SK-N-SH (cell line): Measurements from ENCODE around the gene SLC26A11. TPM values are rescaled to one million over a fixed set of nuclear protein-coding genes. Genes with fewer than 3 reads are reported as not detected.

ENCODE experiments used
- CTCF ChIA-PET: fragments of 300-600, 350-600 bp; formaldehyde crosslinking; extraction: SDS; loops from one replicate; lab custom pipeline; 2021; lab: Yijun Ruan, JAX
- POLR2A ChIA-PET: fragments of 350-600 bp; sonication (Branson Sonifier 250); formaldehyde crosslinking; extraction: SDS; loops from one replicate; lab custom pipeline; 2020; ENCODE audit warnings: antibody characterized with exemption, inconsistent platforms; lab: Yijun Ruan, JAX
- DNase-seq: peaks from one replicate; pipeline ENCODE4 v3.0.0; 2012
- H2AFZ ChIP-seq: fragments of 200-600 bp; sonication (generic); 2 replicates; pipeline ENCODE4 v1.8.1; 2016; ENCODE audit warnings: antibody characterized with exemption, mild to moderate bottlenecking, low read depth
- H3F3A ChIP-seq: fragments of 200-600 bp; sonication (generic); replicated peaks from 2 replicates; pipeline ENCODE3; 2016; ENCODE audit warnings: antibody characterized with exemption, mild to moderate bottlenecking; ENCODE audit not compliant: insufficient read depth
- H3K27ac ChIP-seq, 2 experiments: fragments of 200-500 bp in 1 of 2; fragments of 200-600 bp in 1 of 2; sonication (Bioruptor generic) in 1 of 2; sonication (generic), shearing (Covaris generic) in 1 of 2; 2 replicates each; pipeline versions ENCODE4 v1.5.1 to v1.6.1; 2014 to 2016; ENCODE audit warnings: low read depth in 2 of 2, inconsistent platforms in 1 of 2, low read length in 1 of 2, mild to moderate bottlenecking in 1 of 2, mixed read lengths in 1 of 2
- H3K27me3 ChIP-seq: fragments of 200-600 bp; sonication (generic), shearing (Covaris generic); 2 replicates; pipeline ENCODE4 v1.6.1; 2016; ENCODE audit warnings: mixed run types; ENCODE audit not compliant: insufficient read depth
- H3K36me3 ChIP-seq, 2 experiments: fragments of 200-500 bp in 1 of 2; fragments of 200-600 bp in 1 of 2; sonication (Bioruptor generic) in 1 of 2; sonication (generic) in 1 of 2; replicated peaks in 1 of 2; 2 replicates each; pipeline versions ENCODE3 to v1.5.1; 2014 to 2016; ENCODE audit warnings: low read length in 1 of 2, mild to moderate bottlenecking in 1 of 2; ENCODE audit not compliant: insufficient read depth in 2 of 2, control insufficient read depth in 1 of 2
- H3K4me1 ChIP-seq, 2 experiments: fragments of 200-500 bp in 1 of 2; fragments of 200-600 bp in 1 of 2; sonication (Bioruptor generic) in 1 of 2; sonication (generic), shearing (Covaris generic) in 1 of 2; 2 replicates each; pipeline versions ENCODE4 v1.5.1 to v1.6.1; 2014 to 2016; ENCODE audit warnings: low read depth in 1 of 2, low read length in 1 of 2, mixed run types in 1 of 2; ENCODE audit not compliant: insufficient read depth in 2 of 2, control insufficient read depth in 1 of 2
- H3K4me2 ChIP-seq: fragments of 200-600 bp; sonication (generic), shearing (Covaris generic); 2 replicates; pipeline ENCODE4 v1.6.1; 2017; ENCODE audit warnings: mixed run types
- H3K4me3 ChIP-seq, 2 experiments: fragments of 200-500 bp in 1 of 2; fragments of 200-600 bp in 1 of 2; sonication (Bioruptor generic) in 1 of 2; sonication (generic), shearing (Covaris generic) in 1 of 2; 2 replicates each; pipeline versions ENCODE4 v1.5.1 to v1.8.1; 2014 to 2016; ENCODE audit warnings: low read depth in 2 of 2, inconsistent platforms in 1 of 2, low read length in 1 of 2, mild to moderate bottlenecking in 1 of 2, mixed read lengths in 1 of 2, moderate library complexity in 1 of 2
- H3K79me2 ChIP-seq: fragments of 200-600 bp; sonication (generic); 2 replicates; pipeline ENCODE4 v1.8.1; 2017; ENCODE audit warnings: mild to moderate bottlenecking; ENCODE audit not compliant: insufficient read depth
- H3K9ac ChIP-seq: fragments of 200-600 bp; sonication (generic); 2 replicates; pipeline ENCODE4 v1.6.1; 2017; ENCODE audit warnings: mixed run types
- H3K9me2 ChIP-seq: fragments of 200-600 bp; sonication (generic); 2 replicates; pipeline ENCODE4 v1.6.1; 2017; ENCODE audit warnings: mixed run types
- H3K9me3 ChIP-seq: fragments of 200-600 bp; sonication (generic); 2 replicates; pipeline ENCODE4 v1.6.1; 2017; ENCODE audit warnings: mixed run types, mild to moderate bottlenecking, moderate library complexity
- H4K20me1 ChIP-seq: fragments of 200-600 bp; sonication (generic); 2 replicates; pipeline ENCODE4 v1.6.1; 2017; ENCODE audit warnings: mild to moderate bottlenecking, mixed run types; ENCODE audit not compliant: insufficient read depth
- CHD2 ChIP-seq: fragments of 150-350 bp; IDR thresholded peaks from 2 replicates; pipeline ENCODE4 v1.6.1; 2018; ENCODE audit warnings: low read length; ENCODE audit not compliant: partially characterized antibody
- EZH2phosphoT487 ChIP-seq: fragments of 200-600 bp; sonication (generic); IDR thresholded peaks from 2 replicates; pipeline ENCODE4 v1.6.1; 2017; ENCODE audit warnings: low read depth, mixed run types, mild to moderate bottlenecking, antibody characterized with exemption, moderate library complexity, borderline replicate concordance
- FOXM1 ChIP-seq: IDR thresholded peaks from 2 replicates; pipeline ENCODE4 v1.4.0; 2012; ENCODE audit warnings: low read depth, mild to moderate bottlenecking
- GABPA ChIP-seq: IDR thresholded peaks from 2 replicates; pipeline ENCODE4 v1.4.0; 2012; ENCODE audit warnings: low read depth, mild to moderate bottlenecking
- GATA2 ChIP-seq: sonication (generic); formaldehyde crosslinking; IDR thresholded peaks from 2 replicates; pipeline ENCODE4 v1.5.0; 2020; ENCODE audit warnings: mild to moderate bottlenecking, missing genetic modification reagents
- MEF2A ChIP-seq: IDR thresholded peaks from 2 replicates; pipeline ENCODE4 v1.4.0; 2012; ENCODE audit warnings: low read depth, borderline replicate concordance
- MXI1 ChIP-seq: IDR thresholded peaks from 2 replicates; pipeline ENCODE4 v1.6.1; 2012; ENCODE audit warnings: mild to moderate bottlenecking, low read depth, low read length, improper control_type of control experiment
- NFIC ChIP-seq: IDR thresholded peaks from 2 replicates; pipeline ENCODE4 v1.4.0; 2012; ENCODE audit warnings: borderline replicate concordance
- NRF1 ChIP-seq: IDR thresholded peaks from 2 replicates; pipeline ENCODE4 v1.6.1; 2012; ENCODE audit warnings: low read depth, mild to moderate bottlenecking, low read length
- RXRA ChIP-seq: IDR thresholded peaks from 2 replicates; pipeline ENCODE4 v1.4.0; 2012; ENCODE audit warnings: low read depth, mild to moderate bottlenecking, borderline replicate concordance
- SMC3 ChIP-seq: IDR thresholded peaks from 2 replicates; pipeline ENCODE4 v1.6.1; 2012; ENCODE audit warnings: low read depth, low read length, improper control_type of control experiment
- TAF1 ChIP-seq: IDR thresholded peaks from 2 replicates; pipeline ENCODE4 v1.6.1; 2012; ENCODE audit warnings: low read depth, mild to moderate bottlenecking, low read length, moderate library complexity, borderline replicate concordance
- TEAD4 ChIP-seq: IDR thresholded peaks from 2 replicates; pipeline ENCODE4 v1.4.0; 2012; ENCODE audit warnings: mild to moderate bottlenecking, borderline replicate concordance; ENCODE audit not compliant: insufficient read depth
- WGBS: methylation state at CpG from one replicate; pipeline ENCODE4 v1.1.6; 2017; ENCODE audit warnings: low lambda C conversion rate; 5-methylcytosine and 5-hydroxymethylcytosine counted together
- polyA plus RNA-seq, 3 experiments: library from polyadenylated mRNA; depleted of rRNA; stranded (reverse); fragments of >200 nt; gene quantifications; 2 replicates each; pipeline ENCODE4 v1.2.3, GENCODE V29; 2012
- TF ChIP-seq, protein P1 (sequence below): fragments of 150-350 bp; IDR thresholded peaks from 2 replicates; pipeline ENCODE4 v1.6.1; 2017; ENCODE audit warnings: antibody characterized with exemption, low read length, low read depth, borderline replicate concordance
- TF ChIP-seq, protein P2 (sequence below): IDR thresholded peaks from 2 replicates; pipeline ENCODE4 v1.4.0; 2012; ENCODE audit warnings: low read depth
- TF ChIP-seq, protein P3 (sequence below): IDR thresholded peaks from 2 replicates; pipeline ENCODE4; 2012
- TF ChIP-seq, protein P4 (sequence below): IDR thresholded peaks from 2 replicates; pipeline ENCODE4 v1.4.0; 2012; ENCODE audit warnings: low read depth, borderline replicate concordance
- TF ChIP-seq, protein P5 (sequence below): fragments of 150-350 bp; IDR thresholded peaks from 2 replicates; pipeline ENCODE4 v1.6.1; 2016; ENCODE audit warnings: mild to moderate bottlenecking, low read depth, low read length

SLC26A11 gene
- polyA plus RNA-seq, 1 of the 3 experiments (the other 2 are of a cell fraction), result 35.9 TPM

DNA sequence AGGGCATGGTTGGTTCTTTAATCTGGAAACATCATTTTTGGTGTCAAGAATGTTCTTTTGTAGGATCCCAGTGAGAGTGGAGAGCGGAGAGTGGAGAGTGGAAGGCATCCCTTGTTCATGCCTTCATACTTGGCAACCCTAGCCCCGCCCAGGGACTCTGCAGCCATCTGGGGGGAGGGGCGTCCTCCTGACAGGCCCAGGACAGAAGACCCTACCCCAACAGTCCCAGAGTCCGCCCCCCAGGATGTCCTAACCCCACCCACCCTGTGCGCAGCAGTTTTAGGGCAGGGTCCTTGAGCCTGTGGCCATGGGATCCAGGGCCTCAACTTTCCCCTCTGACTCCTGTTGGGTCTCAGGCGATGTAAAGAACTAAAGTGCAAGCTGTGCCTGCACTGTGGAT, 4.5 kb downstream of the SLC26A11 start (continued):
- TF ChIP-seq, protein P1, sequence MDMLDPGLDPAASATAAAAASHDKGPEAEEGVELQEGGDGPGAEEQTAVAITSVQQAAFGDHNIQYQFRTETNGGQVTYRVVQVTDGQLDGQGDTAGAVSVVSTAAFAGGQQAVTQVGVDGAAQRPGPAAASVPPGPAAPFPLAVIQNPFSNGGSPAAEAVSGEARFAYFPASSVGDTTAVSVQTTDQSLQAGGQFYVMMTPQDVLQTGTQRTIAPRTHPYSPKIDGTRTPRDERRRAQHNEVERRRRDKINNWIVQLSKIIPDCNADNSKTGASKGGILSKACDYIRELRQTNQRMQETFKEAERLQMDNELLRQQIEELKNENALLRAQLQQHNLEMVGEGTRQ, result no peak
- TF ChIP-seq GATA2 (no peak), TAF1 (no peak), CHD2 (no peak), SMC3 (no peak), FOXM1 (no peak), NRF1 (no peak)
- TF ChIP-seq, protein P2, sequence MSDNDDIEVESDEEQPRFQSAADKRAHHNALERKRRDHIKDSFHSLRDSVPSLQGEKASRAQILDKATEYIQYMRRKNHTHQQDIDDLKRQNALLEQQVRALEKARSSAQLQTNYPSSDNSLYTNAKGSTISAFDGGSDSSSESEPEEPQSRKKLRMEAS, result no peak

DNA sequence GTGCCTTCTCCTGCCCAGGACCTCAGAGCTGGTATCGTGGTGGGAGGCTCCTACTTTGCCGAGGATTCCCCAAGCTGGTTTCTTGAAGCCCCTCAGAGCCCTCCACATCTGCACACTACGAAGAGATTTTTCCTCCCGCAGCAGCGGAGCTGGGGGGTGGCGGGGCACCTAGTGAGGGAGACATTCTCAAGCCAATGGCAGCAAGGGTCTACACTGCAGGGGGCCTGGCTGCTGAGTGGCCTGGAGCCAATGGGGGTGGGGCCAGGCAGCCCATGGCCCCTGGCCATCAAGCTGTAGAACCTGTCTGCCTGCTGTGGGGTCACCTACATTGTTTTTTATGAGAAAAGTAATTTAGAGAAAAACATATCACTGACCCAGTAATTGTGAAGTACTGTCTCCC, 5.0 kb downstream of the SLC26A11 start:
- peaks cover 16% of the 10 kb centered on the region; the same call in 1 of the 2 replicates for H3K79me2 ChIP-seq
- H3K27me3 ChIP-seq, result no peaks in the 10 kb centered on the region
- WGBS, result 90% methylated on average over 6 of the region's 6 CpGs
- H3K27ac ChIP-seq, result no peak overlapping the region
- no peaks in the 10 kb centered on the region for H3K9me2 ChIP-seq
- no peaks in the 10 kb centered on the region for H3F3A ChIP-seq
- no peak for DNase-seq
- ChIA-PET POLR2A (no interaction called here), CTCF (interaction anchor here (0.6 to 1.7 kb wide), 7 partner anchors 10 to 1197 kb away, joined by 3 to 7 read pairs (median 5); partner anchors contain the start of gene GAA)
- no peak overlapping the region for H3K4me2 ChIP-seq
- no peak overlapping the region for H3K4me3 ChIP-seq
- no peak overlapping the region for H3K9ac ChIP-seq
- no peaks in the 10 kb centered on the region for H3K9me3 ChIP-seq
- TF ChIP-seq MEF2A, result no peak
- no peak for TF ChIP-seq NFIC
- TF ChIP-seq, protein P3, sequence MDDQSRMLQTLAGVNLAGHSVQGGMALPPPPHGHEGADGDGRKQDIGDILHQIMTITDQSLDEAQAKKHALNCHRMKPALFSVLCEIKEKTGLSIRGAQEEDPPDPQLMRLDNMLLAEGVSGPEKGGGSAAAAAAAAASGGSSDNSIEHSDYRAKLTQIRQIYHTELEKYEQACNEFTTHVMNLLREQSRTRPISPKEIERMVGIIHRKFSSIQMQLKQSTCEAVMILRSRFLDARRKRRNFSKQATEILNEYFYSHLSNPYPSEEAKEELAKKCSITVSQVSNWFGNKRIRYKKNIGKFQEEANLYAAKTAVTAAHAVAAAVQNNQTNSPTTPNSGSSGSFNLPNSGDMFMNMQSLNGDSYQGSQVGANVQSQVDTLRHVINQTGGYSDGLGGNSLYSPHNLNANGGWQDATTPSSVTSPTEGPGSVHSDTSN, result no peak
- no peak for TF ChIP-seq RXRA
- TF ChIP-seq, protein P4, sequence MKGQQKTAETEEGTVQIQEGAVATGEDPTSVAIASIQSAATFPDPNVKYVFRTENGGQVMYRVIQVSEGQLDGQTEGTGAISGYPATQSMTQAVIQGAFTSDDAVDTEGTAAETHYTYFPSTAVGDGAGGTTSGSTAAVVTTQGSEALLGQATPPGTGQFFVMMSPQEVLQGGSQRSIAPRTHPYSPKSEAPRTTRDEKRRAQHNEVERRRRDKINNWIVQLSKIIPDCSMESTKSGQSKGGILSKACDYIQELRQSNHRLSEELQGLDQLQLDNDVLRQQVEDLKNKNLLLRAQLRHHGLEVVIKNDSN, result no peak
- TF ChIP-seq FOXM1, result no peak
- TF ChIP-seq, all 33 proteins: peak for 0
- peaks cover 4 to 9% of the 10 kb centered on the region in 2 experiments; a peak in 1 of 4 replicates for H3K4me1 ChIP-seq
- peaks cover 5 to 14% of the 10 kb centered on the region in 2 experiments for H3K36me3 ChIP-seq
- no peaks in the 10 kb centered on the region for H4K20me1 ChIP-seq
- no peak overlapping the region for H2AFZ ChIP-seq

DNA sequence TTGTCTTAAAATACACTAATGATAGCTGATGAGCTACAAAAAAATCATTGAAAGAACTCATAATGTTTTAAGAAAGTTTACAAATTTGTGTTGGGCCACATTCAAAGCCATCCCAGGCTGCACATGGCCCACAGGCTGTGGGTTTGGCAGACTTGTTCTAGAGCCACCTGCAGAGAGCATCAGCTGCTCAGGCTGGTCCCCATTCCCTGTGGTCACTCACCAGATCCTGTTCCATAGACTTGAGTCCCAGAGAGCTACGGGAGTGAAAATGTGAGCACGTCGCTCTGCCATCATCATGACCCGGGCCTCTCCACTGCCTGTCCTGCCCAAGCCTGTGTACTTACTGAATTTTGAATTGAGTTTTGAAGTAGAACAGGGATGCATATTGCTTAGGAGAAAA, 6.9 kb downstream of the SLC26A11 start:
- Histone ChIP-seq H3K4me3 (no peak overlapping the region), H2AFZ (no peak overlapping the region), H3K4me1 (no peaks in the 10 kb centered on the region; a peak in 1 of 4 replicates), H3K27ac (no peak overlapping the region), H3K9me3 (peaks cover 10% of the 10 kb centered on the region; the same call in 1 of the 2 replicates), H3K36me3 (peaks cover 5 to 29% of the 10 kb centered on the region in 2 experiments), H3K79me2 (no peaks in the 10 kb centered on the region), H3K9ac (no peak overlapping the region), H3K27me3 (no peaks in the 10 kb centered on the region), H3K9me2 (no peaks in the 10 kb centered on the region), H3F3A (no peaks in the 10 kb centered on the region), H3K4me2 (no peak overlapping the region), H4K20me1 (no peaks in the 10 kb centered on the region)
- CTCF ChIA-PET, result interaction anchor here (1.2 to 2.0 kb wide), 3 partner anchors 126 to 144 kb away, joined by 3 to 8 read pairs (median 5); partner anchors contain the start of gene GAA
- WGBS, result 95% methylated on average over 4 of the region's 4 CpGs
- DNase-seq, result no peak
- POLR2A ChIA-PET, result no interaction called here
- TF ChIP-seq, protein P4, result no peak
- TF ChIP-seq, protein P5, sequence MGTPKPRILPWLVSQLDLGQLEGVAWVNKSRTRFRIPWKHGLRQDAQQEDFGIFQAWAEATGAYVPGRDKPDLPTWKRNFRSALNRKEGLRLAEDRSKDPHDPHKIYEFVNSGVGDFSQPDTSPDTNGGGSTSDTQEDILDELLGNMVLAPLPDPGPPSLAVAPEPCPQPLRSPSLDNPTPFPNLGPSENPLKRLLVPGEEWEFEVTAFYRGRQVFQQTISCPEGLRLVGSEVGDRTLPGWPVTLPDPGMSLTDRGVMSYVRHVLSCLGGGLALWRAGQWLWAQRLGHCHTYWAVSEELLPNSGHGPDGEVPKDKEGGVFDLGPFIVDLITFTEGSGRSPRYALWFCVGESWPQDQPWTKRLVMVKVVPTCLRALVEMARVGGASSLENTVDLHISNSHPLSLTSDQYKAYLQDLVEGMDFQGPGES, result no peak
- TF ChIP-seq TEAD4 (no peak), GABPA (no peak), NFIC (no peak), EZH2phosphoT487 (no peak), MEF2A (no peak), MXI1 (no peak)
